GF-D8 (cell line): Measurements from ENCODE around the gene LINGO1.

Experiments
- DNase-seq: peaks from one replicate; lab custom pipeline; 2025; lab: John Stamatoyannopoulos, UW

The LINGO1 gene

GRCh38 chr15:77631745-77632533, 773 bp downstream of the LINGO1 start:
- DNase-seq = no peak

GRCh38 chr15:77630956-77631744, 1.6 kb downstream of the LINGO1 start:
- DNase-seq = no peak

GRCh38 chr15:77630056-77630455, 2.7 kb downstream of the LINGO1 start:
- no peak for DNase-seq

GRCh38 chr15:77629070-77630030, 3.4 kb downstream of the LINGO1 start:
- no peak for DNase-seq

- DNase-seq = no peak
These were observed 4.7 kb downstream of the LINGO1 start for GRCh38 chr15:77628010-77628409.

GRCh38 chr15:77627581-77627980, 5.1 kb downstream of the LINGO1 start:
- DNase-seq = no peak

- no peak for DNase-seq
These were observed 5.6 kb downstream of the LINGO1 start for GRCh38 chr15:77627067-77627466.

- no peak for DNase-seq
These were observed 6.7 kb downstream of the LINGO1 start for GRCh38 chr15:77626002-77626401.

- DNase-seq = no peak
These were observed 7.3 kb downstream of the LINGO1 start for GRCh38 chr15:77625376-77625775.

- no peak for DNase-seq
These were observed 7.8 kb downstream of the LINGO1 start for GRCh38 chr15:77624868-77625267.

GRCh38 chr15:77623755-77624524, 8.8 kb downstream of the LINGO1 start:
- DNase-seq = no peak

- DNase-seq = no peak
These were observed 9.6 kb downstream of the LINGO1 start for GRCh38 chr15:77622934-77623754.

- DNase-seq = no peak
These were observed 10.3 kb downstream of the LINGO1 start for GRCh38 chr15:77622209-77622933.

GRCh38 chr15:77621847-77622208, 10.9 kb downstream of the LINGO1 start:
- no peak for DNase-seq

- DNase-seq = no peak
These were observed 11.6 kb downstream of the LINGO1 start for GRCh38 chr15:77620960-77621647.

- DNase-seq = no peak
These were observed 12.4 kb downstream of the LINGO1 start for GRCh38 chr15:77620297-77620696.

- no peak for DNase-seq
These were observed 12.8 kb downstream of the LINGO1 start for GRCh38 chr15:77619883-77620282.

GRCh38 chr15:77617476-77618230, 15.1 kb downstream of the LINGO1 start:
- DNase-seq = no peak

GRCh38 chr15:77616072-77616471, 16.6 kb downstream of the LINGO1 start:
- no peak for DNase-seq
